Duodenal mucosa (tissue), 2 donors: ENCODE data around the gene RFX2.

Source experiments
- H3K27ac ChIP-seq: one replicate; pipeline ENCODE4 v1.7.0; 2013; ENCODE audit warnings: low read depth, low read length
- H3K27me3 ChIP-seq, 2 donors: one replicate each; pipeline ENCODE4 v1.7.0; 2013; ENCODE audit warnings: low read length in 2 of 2, control low read depth in 1 of 2; ENCODE audit not compliant: insufficient read depth in 2 of 2, control insufficient read depth in 1 of 2
- H3K36me3 ChIP-seq, 2 donors: one replicate each; pipeline ENCODE4 v1.7.0; 2013; ENCODE audit warnings: low read length in 2 of 2, control low read depth in 1 of 2; ENCODE audit not compliant: insufficient read depth in 2 of 2, control insufficient read depth in 1 of 2
- H3K4me1 ChIP-seq, 2 donors: one replicate each; pipeline ENCODE4 v1.7.0; 2013; ENCODE audit warnings: low read length in 2 of 2, control low read depth in 1 of 2; ENCODE audit not compliant: insufficient read depth in 2 of 2, control insufficient read depth in 1 of 2
- H3K4me3 ChIP-seq, 2 donors: one replicate each; pipeline ENCODE4 v1.7.0; 2013; ENCODE audit warnings: low read length in 2 of 2, low read depth in 1 of 2
- H3K9ac ChIP-seq, 2 donors: one replicate each; pipeline ENCODE4 v1.7.0; 2013; ENCODE audit warnings: low read length in 2 of 2, low read depth in 1 of 2
- H3K9me3 ChIP-seq, 2 donors: one replicate each; pipeline ENCODE4 v1.7.0; 2013; ENCODE audit warnings: low read length in 2 of 2, control low read depth in 1 of 2; ENCODE audit not compliant: control insufficient read depth in 1 of 2

Gene RFX2

GRCh38 chr19:6041991-6042481 is 68.3 kb downstream of the RFX2 start:
- Histone ChIP-seq H3K27me3 (no peaks in the 10 kb centered on the region), H3K4me3 (no peak overlapping the region), H3K4me1 (no peaks in the 10 kb centered on the region), H3K27ac (no peak overlapping the region), H3K9ac (no peak overlapping the region), H3K9me3 (no peaks in the 10 kb centered on the region), H3K36me3 (peaks cover 0 to 23% of the 10 kb centered on the region in 2 donors)

- H3K27me3 ChIP-seq: no peaks in the 10 kb centered on the region
- peaks cover 0 to 23% of the 10 kb centered on the region in 2 donors for H3K36me3 ChIP-seq
- no peak overlapping the region for H3K9ac ChIP-seq
- H3K27ac ChIP-seq: no peak overlapping the region
- H3K4me1 ChIP-seq: no peaks in the 10 kb centered on the region
- no peak overlapping the region for H3K4me3 ChIP-seq
- H3K9me3 ChIP-seq: no peaks in the 10 kb centered on the region
Measured at GRCh38 chr19:6041071-6041470, 69.2 kb downstream of the RFX2 start.

GRCh38 chr19:6039566-6040225 is 70.6 kb downstream of the RFX2 start:
- no peaks in the 10 kb centered on the region for H3K9me3 ChIP-seq
- H3K4me1 ChIP-seq: no peaks in the 10 kb centered on the region
- H3K27me3 ChIP-seq: no peaks in the 10 kb centered on the region
- H3K9ac ChIP-seq: no peak overlapping the region
- H3K36me3 ChIP-seq: peaks cover 0 to 20% of the 10 kb centered on the region in 2 donors
- H3K27ac ChIP-seq: no peak overlapping the region
- H3K4me3 ChIP-seq: no peak overlapping the region

- H3K27ac ChIP-seq: no peak overlapping the region
Measured at GRCh38 chr19:6038634-6039405, 71.5 kb downstream of the RFX2 start.

GRCh38 chr19:6035026-6035425 is 75.3 kb downstream of the RFX2 start:
- no peak overlapping the region for H3K4me3 ChIP-seq
- H3K36me3 ChIP-seq: peaks cover 0 to 9% of the 10 kb centered on the region in 2 donors
- no peak overlapping the region for H3K27ac ChIP-seq
- H3K9ac ChIP-seq: no peak overlapping the region
- H3K4me1 ChIP-seq: no peaks in the 10 kb centered on the region
- H3K27me3 ChIP-seq: no peaks in the 10 kb centered on the region
- H3K9me3 ChIP-seq: no peaks in the 10 kb centered on the region

More at GRCh38 chr19:6038634-6039405, 71.5 kb downstream of the RFX2 start:
- no peaks in the 10 kb centered on the region for H3K4me1 ChIP-seq
- no peaks in the 10 kb centered on the region for H3K27me3 ChIP-seq
- no peak overlapping the region for H3K4me3 ChIP-seq
- no peaks in the 10 kb centered on the region for H3K9me3 ChIP-seq
- peaks cover 0 to 16% of the 10 kb centered on the region in 2 donors for H3K36me3 ChIP-seq
- no peak overlapping the region for H3K9ac ChIP-seq

- Histone ChIP-seq H3K4me1 (no peaks in the 10 kb centered on the region), H3K36me3 (peaks cover 0 to 5% of the 10 kb centered on the region in 2 donors), H3K4me3 (no peak overlapping the region), H3K27me3 (no peaks in the 10 kb centered on the region), H3K9ac (no peak overlapping the region), H3K9me3 (no peaks in the 10 kb centered on the region), H3K27ac (no peak overlapping the region)
Measured at GRCh38 chr19:6034512-6034911, 75.8 kb downstream of the RFX2 start.

- no peak overlapping the region for H3K9ac ChIP-seq
- peaks cover 0 to 4% of the 10 kb centered on the region in 2 donors for H3K36me3 ChIP-seq
Measured at GRCh38 chr19:6033744-6034264, 76.5 kb downstream of the RFX2 start.

GRCh38 chr19:6032827-6033226 is 77.5 kb downstream of the RFX2 start:
- no peaks in the 10 kb centered on the region for H3K9me3 ChIP-seq
- H3K9ac ChIP-seq: no peak overlapping the region
- no peaks in the 10 kb centered on the region for H3K4me1 ChIP-seq
- no peaks in the 10 kb centered on the region for H3K27me3 ChIP-seq
- H3K36me3 ChIP-seq: peaks cover 0 to 4% of the 10 kb centered on the region in 2 donors
- no peak overlapping the region for H3K27ac ChIP-seq
- H3K4me3 ChIP-seq: no peak overlapping the region

More at GRCh38 chr19:6033744-6034264, 76.5 kb downstream of the RFX2 start:
- Histone ChIP-seq H3K27ac (no peak overlapping the region), H3K27me3 (no peaks in the 10 kb centered on the region), H3K9me3 (no peaks in the 10 kb centered on the region), H3K4me1 (no peaks in the 10 kb centered on the region), H3K4me3 (no peak overlapping the region)

- Histone ChIP-seq H3K27ac (no peak overlapping the region), H3K9ac (no peak overlapping the region), H3K9me3 (no peaks in the 10 kb centered on the region), H3K4me3 (no peak overlapping the region), H3K27me3 (no peaks in the 10 kb centered on the region), H3K4me1 (no peaks in the 10 kb centered on the region), H3K36me3 (peaks cover under 1 to 4% of the 10 kb centered on the region in 2 donors)
Measured at GRCh38 chr19:6032381-6032780, 77.9 kb downstream of the RFX2 start.

GRCh38 chr19:6030214-6030507 is 80.1 kb downstream of the RFX2 start:
- H3K4me3 ChIP-seq: no peak overlapping the region
- peaks cover 0 to 2% of the 10 kb centered on the region in 2 donors for H3K36me3 ChIP-seq
- H3K9ac ChIP-seq: no peak overlapping the region
- H3K4me1 ChIP-seq: no peaks in the 10 kb centered on the region
- H3K27me3 ChIP-seq: no peaks in the 10 kb centered on the region
- H3K27ac ChIP-seq: no peak overlapping the region
- no peaks in the 10 kb centered on the region for H3K9me3 ChIP-seq
